PFSK-1 (cell line): ENCODE measurements around the gene NDUFV3.

Experiments used
- FOXP2 ChIP-seq: optimal IDR thresholded peaks from 2 replicates; pipeline ENCODE3; 2011; ENCODE audit warnings: borderline replicate concordance, control low read depth, inconsistent platforms; ENCODE audit not compliant: insufficient read depth; ENCODE audit errors: extremely low read length, extremely low read depth
- POLR2AphosphoS5 ChIP-seq: IDR thresholded peaks from 2 replicates; pipeline ENCODE4 v1.6.1; 2012; ENCODE audit warnings: low read depth, mild to moderate bottlenecking, control low read depth, low read length, moderate library complexity
- REST ChIP-seq, 2 experiments: IDR thresholded peaks; 2 replicates each; pipeline versions ENCODE4 v1.6.1 to v1.8.0; 2011 to 2012; ENCODE audit warnings: low read depth in 2 of 2, low read length in 2 of 2, control low read depth in 1 of 2, inconsistent platforms in 1 of 2, mild to moderate bottlenecking in 1 of 2, moderate library complexity in 1 of 2; ENCODE audit not compliant: insufficient read depth in 1 of 2
- TAF1 ChIP-seq: IDR thresholded peaks from 2 replicates; pipeline ENCODE4 v1.6.1; 2012; ENCODE audit warnings: low read length, control low read depth, borderline replicate concordance; ENCODE audit not compliant: insufficient read depth

- TF ChIP-seq REST (IDR thresholded peaks at IDR 0.05; ENCODE audit: insufficient read depth in 1 of 2, low read depth in 2 of 2, low read length in 2 of 2) = no peak
- no peak for TF ChIP-seq POLR2AphosphoS5
- no peak for TF ChIP-seq TAF1
- no peak for TF ChIP-seq FOXP2
These were observed 38.7 kb upstream of the NDUFV3 start for GRCh38 chr21:42854246-42855010.
